HG03575 (cell line): Measurements from ENCODE around the gene EIF2AK3.
"Not testable (repeated sequence)": the region's sequence is repeated elsewhere in the genome, so short reads cannot be mapped to it uniquely, and the experiment has no call there.

ENCODE experiments used
- ATAC-seq: cut with Tn5 transposase; IDR thresholded peaks from one replicate; pipeline ENCODE4 v1.9.1; 2021; ENCODE audit not compliant: unreplicated experiment, insufficient number of reproducible peaks, low FRiP score; ENCODE audit errors: extremely low read depth

The EIF2AK3 gene

DNA sequence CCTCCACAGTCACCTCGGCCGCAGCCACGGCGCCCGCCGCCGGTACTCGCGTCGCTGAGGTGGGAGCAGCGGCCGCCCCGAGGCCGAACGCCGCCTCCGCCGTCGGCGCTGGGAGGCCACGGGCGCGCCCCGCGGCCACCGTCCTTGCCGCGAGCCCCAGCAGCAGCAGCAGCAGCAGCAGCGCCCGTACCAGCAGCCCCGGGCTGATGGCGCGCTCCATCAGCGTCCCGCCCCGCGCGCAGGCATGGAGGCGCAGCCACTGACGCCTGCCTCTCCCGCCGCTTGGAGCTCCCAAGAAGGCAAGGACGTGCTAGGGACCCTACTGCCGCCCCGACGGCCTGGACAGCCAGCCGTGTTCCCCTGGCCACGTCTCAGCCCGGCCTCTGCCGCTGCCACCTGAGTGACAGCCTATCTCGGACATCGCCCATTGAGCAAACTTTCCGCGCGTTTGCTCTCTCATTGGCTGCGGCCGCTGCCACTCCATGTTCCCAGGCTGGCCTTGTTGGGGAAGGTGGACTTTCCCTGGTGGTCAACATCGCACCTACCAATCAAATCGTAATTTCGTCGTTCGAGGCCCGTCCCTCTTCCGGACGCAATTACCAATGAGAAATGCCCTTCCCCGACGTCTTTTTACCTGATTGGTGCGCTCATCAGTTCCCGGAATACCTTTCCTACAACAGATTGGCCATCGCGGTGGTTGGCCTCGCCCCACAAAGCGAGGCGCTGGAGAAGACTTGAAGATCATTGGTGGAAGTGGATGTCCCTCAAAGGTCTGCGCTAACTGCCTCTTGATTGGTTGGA lies at the start of gene EIF2AK3:
EIF2AK3 (minus strand) TSS at position 410 of the 801 bp plus-strand sequence; CDS start at position 220, 190 bp downstream.
- peak; percentile 87 for ATAC-seq

GRCh38 chr2:88673363-88673762 lies 46.1 kb upstream of the EIF2AK3 start:
- no peak for ATAC-seq

- no peak for ATAC-seq
Observed at GRCh38 chr2:88671786-88672427, 44.6 kb upstream of the EIF2AK3 start.

GRCh38 chr2:88669482-88670214 lies 42.4 kb upstream of the EIF2AK3 start:
- ATAC-seq: no peak

DNA sequence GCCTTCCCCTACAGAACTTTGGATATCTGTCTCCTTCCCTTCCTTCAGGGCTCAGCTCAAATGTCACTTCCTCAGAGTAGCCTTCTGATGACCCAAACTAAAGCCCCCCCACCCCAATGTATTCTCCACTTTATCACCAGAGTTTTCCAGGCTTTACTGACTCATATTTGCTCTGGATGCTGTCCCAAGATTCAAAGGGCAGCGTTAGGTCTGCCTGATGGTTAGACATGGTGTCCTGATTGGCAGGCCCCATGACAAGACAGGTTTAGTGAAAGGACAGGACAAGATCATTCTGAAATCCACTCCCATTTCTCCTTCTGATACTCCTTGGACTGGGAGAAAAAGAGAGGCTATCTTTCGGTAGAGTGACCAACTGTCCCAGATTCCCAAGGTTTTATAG lies 41.6 kb upstream of the EIF2AK3 start:
- ATAC-seq: no peak

- ATAC-seq: no peak
Observed at GRCh38 chr2:88667219-88667618, 40.0 kb upstream of the EIF2AK3 start.

DNA sequence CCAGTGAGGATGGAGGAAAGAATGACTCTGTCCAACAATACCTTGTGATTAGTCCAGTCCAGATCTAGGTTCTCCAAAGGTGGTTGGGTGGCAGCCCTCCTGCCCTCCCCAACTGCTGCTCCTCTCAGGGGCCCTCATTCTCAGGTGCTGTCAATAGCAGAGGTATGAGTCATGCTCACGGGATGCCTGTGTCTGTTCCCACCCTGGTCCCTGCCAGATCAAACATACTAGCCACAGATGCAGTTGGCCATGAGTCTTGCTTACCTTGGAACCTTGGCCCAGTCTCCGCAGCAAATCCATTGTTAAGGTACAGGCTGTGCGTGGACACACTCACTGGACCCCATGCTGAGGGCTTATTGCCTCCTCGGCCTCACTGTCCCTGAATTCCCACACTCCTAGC lies 39.3 kb upstream of the EIF2AK3 start:
- no peak for ATAC-seq

DNA sequence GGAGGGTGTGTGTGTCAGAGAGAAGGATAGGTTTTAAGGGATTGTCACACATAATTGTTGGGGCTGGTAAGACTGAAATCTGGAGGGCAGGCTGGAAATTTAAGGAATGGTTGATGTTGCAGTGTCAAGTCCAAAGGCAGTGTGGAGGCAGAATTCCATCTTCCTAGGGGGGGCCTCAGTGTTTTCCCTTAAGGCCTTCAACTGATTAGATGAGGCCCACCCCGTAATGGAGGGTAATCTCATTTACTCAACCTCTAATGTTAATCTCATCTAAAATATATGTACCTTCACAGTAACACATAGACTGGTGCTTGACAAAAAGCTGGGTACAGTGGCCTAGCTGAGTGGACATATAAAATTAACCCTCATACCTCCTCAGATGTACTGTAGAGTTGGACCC lies 33.4 kb upstream of the EIF2AK3 start:
- no peak for ATAC-seq

GRCh38 chr2:88659538-88659915 lies 32.3 kb upstream of the EIF2AK3 start:
- no peak for ATAC-seq

GRCh38 chr2:88658881-88659537 lies 31.7 kb upstream of the EIF2AK3 start:
- ATAC-seq: no peak

DNA sequence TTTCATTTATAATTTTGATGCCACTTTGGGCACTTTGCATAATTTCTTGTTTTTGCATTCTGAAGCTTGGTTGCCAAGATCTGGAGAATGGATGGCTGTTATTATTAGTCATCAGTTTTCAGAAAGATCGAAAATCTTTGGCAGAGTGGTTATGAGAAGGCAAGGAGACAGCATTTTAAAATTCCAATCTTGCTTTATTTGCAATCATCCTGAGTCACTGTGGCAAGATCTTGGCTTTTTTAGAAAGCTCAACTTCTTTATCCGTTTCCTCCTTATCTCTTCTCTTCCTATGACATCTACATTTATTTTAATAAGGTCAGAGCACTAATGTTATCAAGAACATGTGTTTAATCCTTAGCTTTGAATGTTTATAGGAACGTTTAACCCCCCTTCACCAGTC lies 31.1 kb upstream of the EIF2AK3 start:
- ATAC-seq: no peak

- ATAC-seq: no peak
Observed at GRCh38 chr2:88657131-88657530, 29.9 kb upstream of the EIF2AK3 start.

- ATAC-seq: no peak
Observed at GRCh38 chr2:88656690-88657089, 29.4 kb upstream of the EIF2AK3 start.

DNA sequence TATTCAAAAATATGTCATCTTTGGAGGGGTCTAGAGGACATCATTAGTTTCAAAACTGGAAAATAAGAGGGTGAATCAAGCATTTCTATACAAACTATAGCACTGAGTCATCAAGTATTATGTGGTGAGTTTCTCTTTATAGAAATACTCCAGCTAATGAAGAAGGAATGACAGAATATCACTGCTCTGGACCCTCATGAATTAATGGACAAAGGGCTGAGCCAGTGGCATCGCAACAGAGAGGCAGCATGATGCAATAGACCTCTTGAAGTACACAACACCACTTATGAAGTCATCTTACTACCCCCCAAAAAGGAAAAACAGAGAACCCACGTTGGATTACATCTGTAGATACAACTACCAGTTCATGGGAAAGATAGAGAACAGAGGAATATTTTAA lies 27.4 kb upstream of the EIF2AK3 start:
- no peak for ATAC-seq

- ATAC-seq: no peak
Observed at GRCh38 chr2:88651646-88652045, 24.4 kb upstream of the EIF2AK3 start.

DNA sequence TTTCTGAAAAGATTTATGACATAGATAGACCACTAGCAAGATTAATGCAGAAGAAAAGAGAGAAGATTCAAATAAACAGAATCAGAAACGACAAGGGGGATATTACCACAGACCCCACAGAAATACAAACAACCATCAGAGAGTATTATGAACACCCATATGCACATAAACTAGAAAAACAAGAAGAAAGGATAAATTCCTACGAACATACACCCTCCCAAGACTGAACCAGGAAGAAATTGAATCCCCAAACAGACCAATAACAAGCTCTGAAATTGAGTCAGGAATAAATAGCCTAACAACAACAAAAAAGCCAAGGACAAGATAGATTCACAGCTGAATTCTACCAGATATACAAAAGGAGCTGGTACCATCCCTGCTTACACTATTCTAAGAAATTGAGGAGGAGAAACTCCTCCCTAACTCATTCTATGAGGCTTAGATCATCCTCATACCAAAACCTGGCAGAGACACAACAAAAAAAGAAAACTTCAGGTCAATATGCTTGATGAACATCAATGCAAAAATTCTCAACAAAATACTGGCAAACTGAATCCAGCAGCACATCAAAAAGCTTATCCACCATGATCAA lies 18.1 kb upstream of the EIF2AK3 start:
- ATAC-seq: not testable (repeated sequence)

GRCh38 chr2:88642278-88642677 lies 15.0 kb upstream of the EIF2AK3 start:
- ATAC-seq: no peak

DNA sequence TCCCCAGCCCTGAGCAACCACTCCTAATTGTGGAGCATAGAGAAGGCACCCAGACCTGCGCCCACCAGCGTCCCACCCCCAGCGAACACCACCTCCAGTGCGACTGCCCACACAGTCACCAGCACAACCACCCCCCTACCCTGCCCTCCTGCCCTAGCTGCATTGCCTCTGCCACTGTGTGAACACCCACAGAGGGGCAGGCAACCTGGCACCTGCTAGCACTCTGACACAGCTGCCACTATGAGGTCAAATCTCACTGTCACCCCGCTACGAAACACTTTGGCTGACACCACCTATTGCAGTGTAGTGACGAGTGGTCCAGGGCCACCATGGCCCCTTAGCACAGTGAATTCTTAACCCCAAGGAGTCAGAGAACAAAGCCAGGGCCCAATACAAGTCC lies 14.1 kb upstream of the EIF2AK3 start:
- no peak for ATAC-seq

DNA sequence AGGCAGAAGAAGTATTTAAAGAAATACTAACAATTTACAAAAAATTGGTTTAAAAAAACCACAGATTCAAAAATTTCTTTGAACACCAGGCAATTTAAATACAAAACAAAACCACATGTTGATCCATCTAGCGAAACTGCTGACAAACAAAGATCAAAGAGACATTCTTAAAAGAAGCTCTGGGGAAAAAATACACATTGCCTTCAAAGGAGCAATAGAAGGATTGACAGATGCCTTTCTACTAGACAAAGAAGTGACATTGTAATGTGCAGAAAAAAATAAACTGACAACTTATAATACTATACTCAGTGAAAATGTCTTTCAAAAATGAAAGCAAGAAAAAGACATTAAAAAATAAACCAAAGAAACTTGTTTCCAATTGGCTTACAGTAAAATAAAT lies 12.6 kb upstream of the EIF2AK3 start:
- ATAC-seq: no peak
